Measurements from ENCODE around the gene ERN2. TPM values are rescaled to one million over a fixed set of nuclear protein-coding genes. Genes with fewer than 3 reads are reported as not detected.

Gene ERN2
- total and polyA plus RNA-seq, 9 of the 15 experiments (the other 6 are each of a cell fraction or from before 2014, with no cell fraction given), result 0.07 to 1.5 (median 0.51) TPM; not detected in 3

DNA sequence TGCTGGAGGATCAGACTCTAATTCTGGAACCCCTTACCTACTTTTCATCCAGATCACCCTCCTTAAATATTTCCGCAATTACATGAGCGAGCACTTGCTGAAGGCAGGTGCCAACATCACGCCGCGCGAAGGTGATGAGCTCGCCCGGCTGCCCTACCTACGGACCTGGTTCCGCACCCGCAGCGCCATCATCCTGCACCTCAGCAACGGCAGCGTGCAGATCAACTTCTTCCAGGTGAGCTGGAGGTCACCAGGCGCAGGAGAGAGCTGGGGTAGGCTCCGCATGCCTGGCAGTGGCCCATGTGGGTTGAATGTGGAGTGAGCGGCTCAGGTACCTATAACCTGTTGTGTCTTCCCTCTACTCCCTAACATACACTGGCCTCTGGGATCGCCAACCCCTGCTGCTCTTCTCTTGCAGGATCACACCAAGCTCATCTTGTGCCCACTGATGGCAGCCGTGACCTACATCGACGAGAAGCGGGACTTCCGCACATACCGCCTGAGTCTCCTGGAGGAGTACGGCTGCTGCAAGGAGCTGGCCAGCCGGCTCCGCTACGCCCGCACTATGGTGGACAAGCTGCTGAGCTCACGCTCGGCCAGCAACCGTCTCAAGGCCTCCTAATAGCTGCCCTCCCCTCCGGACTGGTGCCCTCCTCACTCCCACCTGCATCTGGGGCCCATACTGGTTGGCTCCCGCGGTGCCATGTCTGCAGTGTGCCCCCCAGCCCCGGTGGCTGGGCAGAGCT, 23.4 kb downstream of the ERN2 start:
- TSS peak; percentile 50 for BruUV-seq (replicated peaks)
- ATAC-seq (no peak), DNase-seq (ENCODE audit: extremely low read depth in 1 of 4, low spot score in 3 of 4) (no peak), FAIRE-seq (no peak)
- H3K9me1 ChIP-seq (ENCODE audit: control insufficient read depth, insufficient read depth, low read length), result no peaks in the 10 kb centered on the region
- POLR2A ChIA-PET, result interaction anchor here (0.7 to 6.4 kb wide), 5 partner anchors 8 to 109 kb away, joined by 3 to 54 read pairs (median 3); partner anchors contain the start of gene PLK1
- H3K36me3 ChIP-seq (ENCODE audit: control insufficient read depth, insufficient read depth, low read length), result peaks cover 71% of the 10 kb centered on the region
- TF ChIP-seq POLR2G (IDR thresholded peaks at IDR 0.05; ENCODE audit: low read depth, low read length) (peak; percentile 52), RBM22 (IDR thresholded peaks at IDR 0.05; ENCODE audit: low read depth, low read length, poor library complexity, severe bottlenecking) (peak; percentile 61), HSF4 (CRISPR knock-in tag; IDR thresholded peaks at IDR 0.05; ENCODE audit: borderline replicate concordance) (no peak), MTA2 (IDR thresholded peaks at IDR 0.05; ENCODE audit: low read depth) (no peak), POLR2A (conservative IDR thresholded peaks at IDR 0.05) (0 out of 2 replicates have a peak, but pooled peaks have one; percentile 1), RBFOX2 (IDR thresholded peaks at IDR 0.05; ENCODE audit: low read depth, low read length) (peak; percentile 59)
- TF ChIP-seq, protein P1, sequence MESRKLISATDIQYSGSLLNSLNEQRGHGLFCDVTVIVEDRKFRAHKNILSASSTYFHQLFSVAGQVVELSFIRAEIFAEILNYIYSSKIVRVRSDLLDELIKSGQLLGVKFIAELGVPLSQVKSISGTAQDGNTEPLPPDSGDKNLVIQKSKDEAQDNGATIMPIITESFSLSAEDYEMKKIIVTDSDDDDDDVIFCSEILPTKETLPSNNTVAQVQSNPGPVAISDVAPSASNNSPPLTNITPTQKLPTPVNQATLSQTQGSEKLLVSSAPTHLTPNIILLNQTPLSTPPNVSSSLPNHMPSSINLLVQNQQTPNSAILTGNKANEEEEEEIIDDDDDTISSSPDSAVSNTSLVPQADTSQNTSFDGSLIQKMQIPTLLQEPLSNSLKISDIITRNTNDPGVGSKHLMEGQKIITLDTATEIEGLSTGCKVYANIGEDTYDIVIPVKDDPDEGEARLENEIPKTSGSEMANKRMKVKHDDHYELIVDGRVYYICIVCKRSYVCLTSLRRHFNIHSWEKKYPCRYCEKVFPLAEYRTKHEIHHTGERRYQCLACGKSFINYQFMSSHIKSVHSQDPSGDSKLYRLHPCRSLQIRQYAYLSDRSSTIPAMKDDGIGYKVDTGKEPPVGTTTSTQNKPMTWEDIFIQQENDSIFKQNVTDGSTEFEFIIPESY (CRISPR knock-in tag; IDR thresholded peaks at IDR 0.05), result peak; percentile 59
- H3K27me3 ChIP-seq (ENCODE audit: control insufficient read depth in 2 of 2, insufficient read depth in 2 of 2, low read length in 2 of 2), result no peaks in the 10 kb centered on the region
- no peak overlapping the region for H3K27ac ChIP-seq (ENCODE audit: extremely low read depth, low read depth, low read length)
- no peaks in the 10 kb centered on the region for H3K9me3 ChIP-seq (replicated peaks; ENCODE audit: control insufficient read depth, insufficient read depth, low read depth, low read length)
- H3K4me2 ChIP-seq (ENCODE audit: insufficient read depth, low read length), result no peak overlapping the region
- H4K20me1 ChIP-seq (replicated peaks; ENCODE audit: control insufficient read depth, insufficient read depth, low read length), result no peaks in the 10 kb centered on the region
- peaks cover 4% of the 10 kb centered on the region; the same call in 1 of the 3 replicates for H3K79me2 ChIP-seq (ENCODE audit: control insufficient read depth, insufficient read depth, low read length)
- H3K4me3 ChIP-seq, result no peak overlapping the region
- WGBS (ENCODE audit: insufficient coverage, low coverage, missing lambda C conversion rate), result 95% methylated on average over 36 of the region's 36 CpGs
- H3K9ac ChIP-seq (ENCODE audit: insufficient read depth in 1 of 2, low read depth in 2 of 2, low read length in 2 of 2), result no peak overlapping the region; a peak in 1 of 4 replicates
- CTCF ChIA-PET (ENCODE audit: low intra/inter-chr PET ratio), result no interaction called here
- intact Hi-C loops (cut with micrococcal nuclease), result no loop called here
- in situ Hi-C loops (cut with MboI), result no loop called here
- no peak overlapping the region for H2AFZ ChIP-seq (ENCODE audit: low read depth, low read length)
- peaks cover 0 to 17% of the 10 kb centered on the region in 2 experiments; a peak in 3 of 5 replicates for H3K4me1 ChIP-seq (replicated peaks in 1 of 2; ENCODE audit: control insufficient read depth in 2 of 2, insufficient read depth in 2 of 2, low read length in 2 of 2)
